SH-SY5Y (cell line): ENCODE measurements around the gene TRRAP.

Experiments
- GATA2 ChIP-seq: IDR thresholded peaks from 2 replicates; pipeline ENCODE4 v1.6.1; 2011; ENCODE audit warnings: mild to moderate bottlenecking, low read depth, low read length
- GATA3 ChIP-seq: IDR thresholded peaks from 2 replicates; pipeline ENCODE4 v1.6.1; 2011; ENCODE audit warnings: low read depth, mild to moderate bottlenecking, low read length, moderate library complexity

DNA sequence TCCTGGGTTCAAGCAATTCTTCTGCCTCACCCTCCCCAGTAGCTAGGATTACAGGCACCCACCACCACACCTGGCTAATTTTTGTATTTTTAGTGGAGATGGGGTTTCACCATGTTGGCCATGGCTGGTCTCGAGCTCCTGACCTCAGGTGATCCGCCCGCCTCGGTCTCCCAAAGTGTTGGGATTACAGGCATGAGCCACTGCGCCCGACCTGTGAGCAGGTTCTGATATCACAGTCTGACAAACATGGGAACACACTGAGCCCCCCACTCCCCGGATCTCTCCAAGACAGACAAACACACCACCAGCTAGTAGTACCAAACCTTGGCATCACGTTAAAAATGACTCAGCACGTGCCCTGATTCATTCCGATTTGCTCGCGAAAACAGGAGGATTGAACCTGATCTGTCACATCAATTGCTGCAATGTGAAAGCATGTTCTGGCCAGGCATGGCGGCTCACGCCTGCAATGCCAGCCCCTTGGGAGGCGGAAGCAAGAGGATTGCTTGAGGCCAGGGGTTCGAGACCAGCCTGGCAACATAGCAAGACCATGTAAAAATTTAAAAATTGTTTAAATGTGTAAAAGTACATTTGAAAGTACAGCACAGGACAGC is 159.1 kb downstream of the TRRAP start:
- TF ChIP-seq GATA2 (no peak), GATA3 (no peak)
